MM.1S (cell line): Measurements from ENCODE around the gene COG2.

ENCODE experiments used
- DNase-seq: peaks from one replicate; pipeline ENCODE4 v3.0.0-alpha.2; 2015
- H2AFZ ChIP-seq: fragments of 300-600 bp; sonication (generic); 2 replicates; pipeline ENCODE4 v1.6.0; 2016; ENCODE audit warnings: antibody characterized with exemption, low read length
- H3F3A ChIP-seq: fragments of 300-600 bp; sonication (generic); 2 replicates; pipeline ENCODE4 v1.6.1; 2016; ENCODE audit warnings: mild to moderate bottlenecking, antibody characterized with exemption, low read length, moderate library complexity, mixed read lengths; ENCODE audit not compliant: insufficient read depth
- H3K27ac ChIP-seq: fragments of 300-600 bp; sonication (generic); 2 replicates; pipeline ENCODE4 v1.5.1; 2016; ENCODE audit warnings: mild to moderate bottlenecking, low read length
- H3K27me3 ChIP-seq: fragments of 300-600 bp; sonication (generic); replicated peaks from 2 replicates; pipeline ENCODE4 v1.6.0; 2016; ENCODE audit warnings: low read length; ENCODE audit not compliant: insufficient read depth
- H3K36me3 ChIP-seq: fragments of 300-600 bp; sonication (generic); replicated peaks from 2 replicates; pipeline ENCODE4 v1.6.1; 2016; ENCODE audit warnings: mild to moderate bottlenecking, low read length, mixed read lengths; ENCODE audit not compliant: insufficient read depth
- H3K4me1 ChIP-seq: fragments of 300-600 bp; sonication (generic); 2 replicates; pipeline ENCODE4 v1.6.1; 2016; ENCODE audit warnings: low read length, mixed read lengths
- H3K4me2 ChIP-seq: fragments of 300-600 bp; sonication (generic); 2 replicates; pipeline ENCODE4 v1.6.0; 2016; ENCODE audit warnings: low read depth, low read length
- H3K4me3 ChIP-seq: fragments of 300-600 bp; sonication (generic); 2 replicates; pipeline ENCODE4 v1.5.1; 2016; ENCODE audit warnings: low read length, mixed read lengths
- H3K79me2 ChIP-seq: fragments of 300-600 bp; sonication (generic); 2 replicates; pipeline ENCODE4 v1.6.1; 2016; ENCODE audit warnings: mixed run types, low read length, mixed read lengths
- H3K9ac ChIP-seq: fragments of 300-600 bp; sonication (generic); 2 replicates; pipeline ENCODE4 v1.6.1; 2016; ENCODE audit warnings: low read length, mixed read lengths
- H3K9me2 ChIP-seq: fragments of 300-600 bp; sonication (generic); replicated peaks from 2 replicates; pipeline ENCODE4 v1.6.1; 2016; ENCODE audit warnings: mild to moderate bottlenecking, low read length, mixed read lengths; ENCODE audit not compliant: insufficient read depth
- H3K9me3 ChIP-seq: fragments of 300-600 bp; sonication (generic); replicated peaks from 2 replicates; pipeline ENCODE4 v1.6.1; 2016; ENCODE audit warnings: mild to moderate bottlenecking, low read length, mixed read lengths; ENCODE audit not compliant: insufficient read depth
- H4K20me1 ChIP-seq: fragments of 300-600 bp; sonication (generic); 2 replicates; pipeline ENCODE4 v1.6.1; 2016; ENCODE audit warnings: mild to moderate bottlenecking, low read length, moderate library complexity, mixed read lengths; ENCODE audit not compliant: insufficient read depth
- CTCF ChIP-seq: fragments of 300-600 bp; sonication (generic); IDR thresholded peaks from 2 replicates; pipeline ENCODE4 v1.5.1; 2016; ENCODE audit warnings: antibody characterized with exemption, low read length, mixed read lengths
- EZH2 ChIP-seq: fragments of 300-600 bp; sonication (generic); optimal IDR thresholded peaks from 2 replicates; pipeline ENCODE3; 2017; ENCODE audit warnings: low read depth, mild to moderate bottlenecking, antibody characterized with exemption, low read length, mixed read lengths
- EZH2phosphoT487 ChIP-seq: fragments of 300-600 bp; sonication (generic); IDR thresholded peaks from 2 replicates; pipeline ENCODE4 v1.6.1; 2018; ENCODE audit warnings: antibody characterized with exemption, low read length

The COG2 gene

GRCh38 chr1:230641346-230641745 is 935 bp upstream of the COG2 start:
- Histone ChIP-seq H2AFZ (peak overlapping the region; percentile 89), H3K4me2 (peak overlapping the region; percentile 93; the same call in 1 of the 2 replicates), H3K4me3 (no peak overlapping the region)

GRCh38 chr1:230641900-230642262 is 400 bp upstream of the COG2 start:
- no peak for TF ChIP-seq CTCF
- TF ChIP-seq EZH2phosphoT487 = no peak
- no peak for TF ChIP-seq EZH2
- Histone ChIP-seq H3K79me2 (peaks cover 45% of the 10 kb centered on the region), H3K4me3 (peak overlapping the region; percentile 82), H3K9me2 (no peaks in the 10 kb centered on the region), H3K4me1 (peaks cover 14% of the 10 kb centered on the region), H3K27me3 (peaks cover 9% of the 10 kb centered on the region), H4K20me1 (no peaks in the 10 kb centered on the region), H3F3A (peaks cover 21% of the 10 kb centered on the region), H3K36me3 (no peaks in the 10 kb centered on the region), H3K9ac (peak overlapping the region; percentile 78; the same call in 1 of the 2 replicates), H3K9me3 (no peaks in the 10 kb centered on the region), H2AFZ (peak overlapping the region; percentile 89), H3K27ac (no peak overlapping the region), H3K4me2 (peak overlapping the region; percentile 93)
- no peak for DNase-seq

More at GRCh38 chr1:230641346-230641745, 935 bp upstream of the COG2 start:
- DNase-seq = no peak
- H3K27ac ChIP-seq = no peak overlapping the region
- H3K36me3 ChIP-seq = no peaks in the 10 kb centered on the region
- no peaks in the 10 kb centered on the region for H3K9me2 ChIP-seq
- H3K79me2 ChIP-seq = peaks cover 40% of the 10 kb centered on the region
- peaks cover 21% of the 10 kb centered on the region for H3F3A ChIP-seq
- peaks cover 13% of the 10 kb centered on the region for H3K4me1 ChIP-seq
- H3K9me3 ChIP-seq = no peaks in the 10 kb centered on the region
- no peaks in the 10 kb centered on the region for H4K20me1 ChIP-seq
- TF ChIP-seq CTCF (no peak), EZH2phosphoT487 (no peak), EZH2 (no peak)
- no peak overlapping the region for H3K9ac ChIP-seq
- peaks cover 9% of the 10 kb centered on the region for H3K27me3 ChIP-seq

GRCh38 chr1:230643908-230644307 is 1.6 kb downstream of the COG2 start:
- H3K9me3 ChIP-seq = no peaks in the 10 kb centered on the region
- DNase-seq = peak; percentile 67
- no peaks in the 10 kb centered on the region for H4K20me1 ChIP-seq
- peak overlapping the region; percentile 78; the same call in 1 of the 2 replicates for H3K9ac ChIP-seq
- TF ChIP-seq CTCF (peak; percentile 35), EZH2 (no peak), EZH2phosphoT487 (no peak)
- H3K79me2 ChIP-seq = peaks cover 64% of the 10 kb centered on the region
- H3K4me1 ChIP-seq = peaks cover 32% of the 10 kb centered on the region
- H3K27ac ChIP-seq = peak overlapping the region; percentile 79; the same call in 1 of the 2 replicates
- peaks cover 27% of the 10 kb centered on the region for H3F3A ChIP-seq
- no peak overlapping the region for H2AFZ ChIP-seq
- H3K9me2 ChIP-seq = no peaks in the 10 kb centered on the region
- peak overlapping the region; percentile 79 for H3K4me2 ChIP-seq
- H3K4me3 ChIP-seq = peak overlapping the region; percentile 82
- H3K36me3 ChIP-seq = no peaks in the 10 kb centered on the region
- peaks cover 5% of the 10 kb centered on the region for H3K27me3 ChIP-seq
